T-helper 2 cell treated with Interferon-gamma antibody and Interleukin-4, amounts not matched to agents 100 ng/mL and 5 ng/mL, for 36 hours (primary cell): ENCODE results near the gene CYTH1. TPM values are rescaled to one million over a fixed set of nuclear protein-coding genes. Genes with fewer than 3 reads are reported as not detected.

Experiments used
- intact Hi-C: fragments of 100-400 bp; cut with micrococcal nuclease; formaldehyde crosslinking; loops from one replicate; pipeline ENCODE4 v1.15.1; 2023
- total RNA-seq: library from RNA; stranded (reverse); gene quantifications from 2 replicates; pipeline ENCODE4 v1.2.3, GENCODE V29; 2022

The CYTH1 gene
- total RNA-seq, 1 donor from 2014 or later: 182 TPM

- intact Hi-C loops: loop anchor here (1.0 kb wide), 1 partner anchor 12 kb away; no protein-coding TSS in a partner anchor
These were observed 23.2 kb upstream of the CYTH1 start for GRCh38 chr17:78805301-78805700.

DNA sequence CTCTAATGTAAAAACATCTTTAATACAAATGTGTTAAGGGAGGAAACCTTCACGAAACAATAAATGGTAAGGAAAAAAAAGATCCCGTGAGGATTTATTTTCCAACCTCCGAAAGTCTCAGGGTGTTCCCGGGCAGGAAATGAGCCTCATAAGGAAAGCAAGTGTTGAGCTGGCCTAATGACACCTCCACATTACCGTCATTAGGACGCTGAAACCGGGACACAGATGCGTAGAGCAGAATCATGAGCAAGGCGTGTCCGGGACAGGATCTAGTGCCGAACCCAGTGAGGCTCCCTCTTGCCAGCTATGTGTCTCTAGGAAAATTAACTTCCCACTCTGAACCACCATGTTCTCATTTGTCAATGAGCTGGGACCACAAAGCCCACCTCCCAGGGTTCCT, 22.7 kb upstream of the CYTH1 start:
- intact Hi-C loops: loop anchor here (1.0 kb wide), 1 partner anchor 13 kb away; no protein-coding TSS in a partner anchor

DNA sequence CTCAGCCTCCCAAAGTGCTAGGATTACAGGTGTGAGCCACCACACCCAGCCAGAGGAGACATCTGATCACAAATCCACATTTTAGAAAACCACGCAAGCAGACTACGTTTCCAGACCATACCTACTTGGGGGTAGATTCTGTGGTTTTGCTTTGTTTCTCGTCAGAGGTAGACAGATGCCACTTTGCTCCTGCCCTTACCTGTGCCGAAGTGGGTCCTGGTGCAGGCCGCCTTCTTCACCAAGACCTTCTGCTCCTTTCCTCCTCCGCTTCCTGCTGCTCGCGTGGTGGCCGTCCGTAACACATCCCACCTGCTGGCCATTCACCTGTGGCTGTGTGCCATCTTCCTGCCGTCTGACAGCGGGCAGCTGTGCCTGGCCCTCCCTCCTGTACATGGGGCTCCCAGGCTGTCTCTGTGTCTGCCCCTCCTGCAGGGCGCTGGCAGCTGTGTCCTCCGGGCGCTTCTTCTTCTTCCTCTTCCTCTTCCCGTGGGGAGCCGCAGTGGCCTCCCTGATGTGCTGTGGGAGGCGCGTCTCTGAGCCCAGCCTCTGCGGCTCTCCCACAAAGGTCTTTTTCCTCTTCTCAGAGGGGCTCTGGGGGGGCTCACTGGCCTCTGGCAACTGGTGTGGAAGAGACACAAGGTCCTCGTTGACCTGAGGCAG, 21.2 kb upstream of the CYTH1 start:
- intact Hi-C loops: no loop called here

DNA sequence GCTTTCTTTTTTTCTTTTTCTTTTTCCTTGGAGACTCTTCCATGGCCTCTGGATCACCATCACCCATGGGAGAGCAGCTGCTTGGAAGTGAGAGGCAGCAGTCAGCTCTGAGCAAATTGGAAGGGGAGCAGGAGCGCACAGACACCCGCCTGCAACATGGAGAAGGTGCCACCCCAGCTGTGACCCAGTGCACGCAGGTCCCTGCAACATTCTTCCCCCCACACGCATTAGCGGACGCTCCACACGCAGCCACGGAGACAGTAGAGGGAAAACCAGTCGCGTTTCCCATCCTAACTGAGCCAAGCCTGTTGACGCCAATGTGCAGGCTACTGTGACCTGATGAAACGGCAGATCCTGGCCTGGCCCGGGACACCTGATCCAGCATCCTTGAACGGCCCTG, 20.4 kb upstream of the CYTH1 start:
- intact Hi-C loops: no loop called here

DNA sequence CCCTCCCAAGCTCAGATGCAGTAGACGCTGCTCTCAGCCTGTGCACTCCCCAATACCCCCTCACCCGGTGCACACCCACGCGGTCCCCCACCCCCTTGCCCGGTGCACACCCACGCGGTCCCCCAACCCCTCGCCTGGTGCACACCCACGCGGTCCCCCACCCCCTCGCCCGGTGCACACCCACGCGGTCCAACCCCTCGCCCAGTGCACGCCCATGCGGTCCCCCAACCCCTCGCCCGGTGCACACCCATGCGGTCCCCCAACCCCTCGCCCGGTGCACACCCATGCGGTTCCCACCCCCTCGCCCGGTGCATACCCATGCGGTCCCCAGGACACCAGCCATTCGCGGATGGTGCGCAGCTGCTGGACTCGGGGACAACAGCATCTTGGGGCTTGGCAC, 19.9 kb upstream of the CYTH1 start:
- intact Hi-C loops: no loop called here

DNA sequence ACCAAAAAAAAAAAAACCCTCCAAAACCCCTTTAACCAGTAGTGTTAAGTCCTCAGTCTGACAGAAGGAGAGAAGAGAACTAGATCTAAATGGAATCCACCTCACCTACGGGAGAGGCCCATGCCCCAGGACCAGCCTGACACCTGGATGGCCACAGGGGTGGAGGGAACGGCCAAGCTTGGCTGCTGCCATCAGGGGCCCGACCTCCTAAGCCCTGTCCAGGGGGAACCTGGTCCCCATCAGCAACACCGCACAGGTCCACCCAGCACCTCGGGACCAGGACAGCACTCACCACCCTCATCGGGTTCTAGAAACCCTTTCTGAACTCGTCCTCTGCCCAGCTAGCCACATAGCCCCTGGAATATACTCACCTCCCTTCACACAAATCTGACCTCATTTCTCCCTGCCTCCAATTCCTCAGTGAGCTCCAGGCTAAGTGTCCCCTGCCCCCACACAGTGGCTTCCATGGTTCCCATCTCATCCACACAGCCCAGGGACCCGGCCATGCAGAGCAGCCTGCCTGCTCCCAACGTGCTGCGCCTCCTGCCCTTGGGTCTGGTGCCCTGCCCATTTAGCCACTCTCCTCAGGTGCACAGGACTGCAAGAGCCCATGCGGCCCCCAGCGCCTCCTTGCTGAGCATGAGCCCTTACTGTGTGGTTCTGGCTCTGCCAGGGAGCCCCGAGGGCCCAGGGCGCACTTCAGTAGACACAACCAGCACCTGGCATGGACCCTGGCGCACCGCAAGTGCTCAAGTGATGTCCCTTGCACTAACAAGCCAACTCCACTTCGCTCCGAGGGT, 18.3 kb upstream of the CYTH1 start:
- intact Hi-C loops: no loop called here

- intact Hi-C loops: no loop called here
These were observed 16.9 kb upstream of the CYTH1 start for GRCh38 chr17:78798695-78799559.

DNA sequence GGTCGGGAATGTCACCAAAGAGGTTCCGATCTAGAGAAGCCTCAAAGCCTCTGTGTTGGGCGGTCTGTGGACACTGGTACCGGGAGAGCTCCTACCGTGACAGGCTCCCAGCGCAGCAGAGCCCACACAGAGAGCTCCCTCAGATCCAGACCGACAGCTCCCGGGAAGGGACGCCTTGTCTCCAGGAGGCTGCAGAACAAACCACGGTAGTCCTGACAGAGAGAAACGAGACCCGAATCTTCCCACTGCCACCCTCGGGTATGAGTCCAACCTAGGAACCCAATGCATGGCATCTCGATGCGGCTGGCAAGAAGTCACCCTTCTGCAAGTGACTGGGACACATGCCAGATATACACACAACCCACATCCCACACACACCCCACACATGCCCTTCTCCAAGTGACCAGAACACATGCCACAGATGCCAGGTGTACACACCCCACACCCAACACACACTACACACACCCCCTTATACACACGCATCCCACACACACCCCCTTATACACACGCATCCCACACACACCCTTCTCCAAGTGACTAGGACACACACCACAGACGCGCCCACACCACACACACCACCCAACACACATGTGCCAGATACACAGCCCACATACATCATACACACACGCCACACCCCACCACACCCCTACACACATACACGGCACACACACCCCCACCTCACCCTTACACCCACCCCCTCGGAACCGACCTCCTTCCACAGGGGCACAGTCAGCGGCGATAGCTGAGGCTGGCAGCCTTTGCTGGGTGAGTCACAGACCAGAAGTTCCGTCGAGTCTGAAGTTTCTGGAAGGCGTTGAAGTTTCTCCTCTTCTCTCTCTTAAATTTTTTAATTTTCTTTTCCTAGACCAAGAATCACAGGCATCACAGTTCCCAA, 15.9 kb upstream of the CYTH1 start:
- intact Hi-C loops: no loop called here

- intact Hi-C loops: no loop called here
These were observed 15.1 kb upstream of the CYTH1 start for GRCh38 chr17:78797213-78797612.

- intact Hi-C loops: no loop called here
These were observed 14.4 kb upstream of the CYTH1 start for GRCh38 chr17:78796517-78796900.

- intact Hi-C loops: no loop called here
These were observed 13.9 kb upstream of the CYTH1 start for GRCh38 chr17:78795861-78796516.

DNA sequence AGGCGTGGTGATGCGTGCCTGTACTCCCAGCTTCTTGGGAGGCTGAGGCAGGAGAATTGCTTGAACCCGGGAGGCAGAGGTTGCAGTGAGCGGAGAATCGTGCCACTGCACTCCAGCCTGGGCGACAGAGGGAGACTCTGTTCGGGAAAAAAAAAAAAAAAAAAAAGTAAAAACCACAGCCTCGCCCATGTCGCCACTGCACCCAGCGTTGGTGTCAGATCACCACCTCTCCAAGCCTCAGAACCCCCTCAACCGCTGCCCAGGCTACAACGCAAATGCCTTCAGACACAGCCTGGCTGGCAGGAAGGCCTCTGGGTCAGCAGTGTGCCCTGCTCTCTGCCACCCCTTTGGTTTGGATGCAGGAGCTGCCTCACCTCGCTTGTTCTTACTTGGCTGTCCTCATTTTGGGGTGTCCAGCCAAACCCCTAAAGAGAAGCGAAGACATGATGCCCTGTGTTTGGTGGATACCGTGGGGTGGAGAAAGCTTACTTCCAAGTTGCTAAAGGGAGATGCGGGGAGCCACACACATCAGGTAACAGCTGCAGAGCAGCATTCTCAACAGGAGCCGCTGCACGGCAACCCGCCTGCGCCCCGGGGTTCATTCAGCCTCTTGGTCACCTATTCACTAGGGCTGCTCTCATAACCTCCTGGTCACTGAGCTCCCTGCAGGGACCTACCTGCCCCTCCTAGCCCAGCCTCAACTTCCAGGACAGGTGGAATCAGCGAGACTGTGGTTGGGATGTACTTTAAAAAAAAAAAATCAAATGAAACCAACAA, 13.0 kb upstream of the CYTH1 start:
- intact Hi-C loops: no loop called here

DNA sequence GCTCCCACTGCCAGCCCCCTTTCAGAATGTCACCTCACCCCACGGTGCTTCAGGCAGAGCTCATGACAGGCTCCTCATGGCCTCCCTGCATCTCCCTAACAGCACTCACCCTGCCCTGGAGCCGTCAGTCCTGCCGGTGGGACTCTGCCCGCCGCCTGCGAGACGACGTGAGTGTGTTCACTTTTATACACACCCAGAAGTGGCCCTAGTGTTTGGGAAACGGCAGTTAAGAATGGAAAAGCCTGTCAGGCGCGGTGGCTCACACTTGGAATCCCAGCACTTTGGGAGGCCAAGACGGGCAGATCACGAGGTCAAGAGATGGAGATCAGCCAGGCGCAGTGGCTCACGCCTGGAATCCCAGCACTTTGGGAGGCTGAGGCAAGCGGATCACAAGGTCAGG, 12.3 kb upstream of the CYTH1 start:
- intact Hi-C loops: no loop called here

- intact Hi-C loops: no loop called here
These were observed 11.9 kb upstream of the CYTH1 start for GRCh38 chr17:78793968-78794367.

DNA sequence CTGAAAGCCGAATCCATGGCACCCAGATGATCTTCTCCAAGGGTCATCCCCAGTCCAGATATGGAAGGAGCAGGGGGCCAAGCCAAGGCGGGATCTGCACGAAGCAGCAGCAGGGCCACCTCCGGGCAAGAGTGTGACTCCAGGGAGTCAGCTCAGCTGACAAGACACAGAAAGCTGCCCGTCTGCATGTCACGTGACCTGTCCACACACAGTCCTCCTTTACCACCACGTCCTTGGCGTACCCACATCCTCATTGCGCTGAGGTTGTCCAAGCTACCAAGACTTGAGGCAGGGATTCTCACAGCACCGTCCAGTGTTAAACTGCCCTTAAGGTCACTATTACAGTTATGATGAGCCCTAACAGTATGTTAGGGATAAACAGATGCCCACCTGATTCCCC, 11.3 kb upstream of the CYTH1 start:
- intact Hi-C loops: no loop called here

GRCh38 chr17:78791840-78792709, 10.0 kb upstream of the CYTH1 start:
- intact Hi-C loops: no loop called here

DNA sequence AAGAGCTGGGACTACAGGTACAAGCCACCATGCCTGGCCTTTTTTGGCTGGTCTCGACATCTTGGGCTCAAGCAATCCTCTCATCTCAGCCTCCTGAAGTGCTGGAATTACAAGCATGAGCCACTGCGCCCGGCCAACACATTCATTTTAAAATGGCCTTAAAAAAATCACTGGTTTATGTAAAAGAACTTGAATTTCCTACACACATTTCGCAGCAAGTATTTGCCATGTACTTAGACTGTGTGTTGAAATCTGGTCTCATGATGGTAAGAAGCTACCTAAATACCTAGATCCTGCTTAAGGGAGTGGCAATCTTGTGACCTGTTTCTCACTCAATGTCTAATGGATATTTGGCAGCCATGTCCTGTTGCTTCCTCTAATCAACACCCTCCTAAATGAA, 8.5 kb upstream of the CYTH1 start:
- intact Hi-C loops: no loop called here

DNA sequence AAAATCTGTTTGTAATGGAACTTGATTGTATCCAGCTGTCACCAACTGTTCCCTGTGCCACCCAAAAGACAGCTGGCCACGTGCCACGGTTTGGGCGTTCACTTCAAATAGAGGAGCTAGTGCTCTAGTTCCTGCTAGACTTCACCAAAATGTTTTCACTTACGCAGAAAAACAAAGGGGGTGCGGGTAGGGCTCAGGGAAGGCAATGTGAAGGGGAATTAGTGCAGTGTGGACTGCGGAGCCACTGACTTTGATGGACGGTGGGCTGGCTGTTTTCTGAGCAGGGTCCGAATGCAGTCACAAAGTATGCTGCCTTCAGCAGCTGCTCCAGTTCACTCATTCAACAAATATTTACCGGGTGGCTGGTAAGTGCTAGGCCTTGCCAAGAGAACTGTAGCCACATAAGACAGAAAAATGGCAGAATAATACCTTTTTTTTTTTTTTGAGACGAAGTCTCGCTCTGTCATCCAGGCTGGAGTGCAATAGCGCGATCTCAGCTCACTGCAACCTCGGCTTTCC, 7.6 kb upstream of the CYTH1 start:
- intact Hi-C loops: loop anchor here (5.0 kb wide), 1 partner anchor 292 kb away; no protein-coding TSS in a partner anchor
